ENCODE measurements around the gene SPATA6.
"Not testable (repeated sequence)": the region's sequence is repeated elsewhere in the genome, so short reads cannot be mapped to it uniquely, and the experiment has no call there.

Gene SPATA6

DNA sequence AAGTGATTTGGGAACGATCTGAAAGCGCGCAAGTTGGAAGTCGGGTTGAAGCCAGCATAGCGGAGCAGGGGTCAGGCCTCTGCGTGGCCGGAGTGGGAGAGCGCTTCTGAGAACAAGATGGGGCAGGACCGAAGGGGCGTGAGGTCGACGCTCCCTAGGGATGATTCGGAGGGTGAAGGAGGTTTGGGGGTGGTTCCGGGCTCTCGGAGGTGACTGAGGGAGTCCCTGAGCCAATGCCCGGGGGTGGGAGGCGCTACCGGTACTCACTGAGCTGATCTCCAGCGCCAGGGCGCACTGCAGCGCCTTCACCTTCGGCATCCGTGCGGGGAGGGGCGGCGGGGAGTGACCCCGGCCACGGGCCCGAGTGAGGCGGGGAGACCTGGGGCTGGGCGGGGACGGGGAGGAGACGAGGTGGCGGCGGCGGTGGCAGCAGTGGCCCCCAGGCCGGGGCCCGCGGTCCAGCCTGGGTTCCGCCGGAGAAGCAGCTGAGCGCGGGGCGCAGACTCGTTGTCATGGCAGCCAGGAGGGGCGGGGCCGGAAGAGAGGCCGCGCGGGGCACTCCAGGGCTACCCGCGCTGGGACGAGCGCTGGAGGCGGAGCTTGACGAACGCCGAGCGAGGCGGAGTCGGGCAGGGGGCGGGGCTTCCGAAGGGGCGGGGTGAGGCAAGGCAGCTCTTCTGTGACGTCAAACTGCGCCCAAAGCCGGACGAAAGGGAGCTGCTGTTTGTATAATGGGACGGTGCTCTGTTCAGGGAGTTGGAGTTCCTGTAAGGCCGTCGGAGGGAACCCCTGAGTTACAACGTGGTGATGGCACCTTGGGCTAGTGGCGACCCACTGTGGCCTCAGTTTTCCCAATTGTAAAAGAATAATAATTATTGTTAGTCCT, at the start of gene SPATA6:
Gene SPATA6 (minus strand): TSS at position 514 of the 886 bp plus-strand sequence. CDS start 196 bp downstream, at position 318.
- peak; percentile 93 for DNase-seq

DNA sequence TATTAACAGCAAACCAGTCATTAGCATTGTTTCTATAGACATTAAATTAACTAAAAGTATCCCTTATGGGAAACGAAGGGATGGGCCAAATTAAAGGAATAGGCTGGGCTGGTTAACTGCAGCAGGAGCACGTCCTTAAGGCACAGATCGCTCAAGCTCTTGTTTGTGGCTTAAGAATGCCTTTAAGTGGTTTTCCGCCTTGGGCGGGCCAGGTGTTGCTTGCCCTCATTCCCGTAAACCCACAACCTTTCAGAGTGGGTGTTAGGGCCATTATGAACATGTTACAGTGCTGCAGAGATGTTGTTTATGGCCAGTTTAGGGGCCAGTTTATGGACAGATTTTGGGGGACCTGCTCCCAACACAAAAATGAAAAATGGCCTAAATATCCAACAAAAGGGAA, 47.9 kb upstream of the SPATA6 start:
- not testable (repeated sequence) for DNase-seq

DNA sequence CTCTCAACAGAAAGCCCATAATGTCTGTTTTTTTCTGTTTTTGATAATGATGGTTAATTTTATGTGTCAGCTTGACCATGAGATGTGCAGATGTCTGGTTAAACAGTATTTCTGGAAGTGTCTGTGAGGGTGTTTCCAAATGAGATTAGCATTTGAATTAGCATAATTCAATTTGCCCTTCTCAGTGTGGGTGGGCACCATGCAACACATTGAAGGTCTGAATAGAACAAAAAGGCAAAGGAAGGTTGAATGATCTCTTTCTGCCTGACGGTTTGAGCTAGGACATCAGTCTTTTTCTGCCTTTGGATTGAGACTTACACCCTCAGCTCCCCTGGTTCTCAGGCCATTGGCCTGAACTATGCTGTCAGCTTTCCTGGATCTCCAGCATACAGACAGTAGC, 34.9 kb upstream of the SPATA6 start:
- no peak for DNase-seq

- DNase-seq, result no peak
Measured at GRCh38 chr1:48500541-48501450, 28.8 kb upstream of the SPATA6 start.

- DNase-seq, result no peak
Measured at GRCh38 chr1:48499211-48499735, 27.3 kb upstream of the SPATA6 start.

- DNase-seq, result peak; percentile 68
Measured at GRCh38 chr1:48498096-48498791, 26.2 kb upstream of the SPATA6 start.

DNA sequence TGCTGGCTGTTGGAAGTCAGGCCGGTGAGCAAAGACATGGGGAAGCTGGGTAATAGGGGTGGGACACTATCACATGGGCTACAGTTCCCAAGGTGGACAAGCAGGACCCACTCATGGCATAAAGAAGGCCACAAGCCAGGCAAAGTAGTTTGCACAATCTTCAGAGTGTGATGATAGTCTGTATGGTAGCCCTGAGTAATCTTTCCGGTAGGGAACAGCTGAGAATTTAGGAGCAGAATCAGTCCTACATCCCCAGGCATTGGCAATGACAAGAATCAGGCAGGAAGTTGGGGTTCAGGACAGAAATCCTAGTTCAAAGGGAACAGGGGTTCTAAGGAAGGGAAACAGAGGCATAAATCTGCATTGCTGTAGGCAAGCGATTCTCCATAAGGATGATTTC, 23.9 kb upstream of the SPATA6 start:
- no peak for DNase-seq

GRCh38 chr1:48495166-48495565, 23.2 kb upstream of the SPATA6 start:
- no peak for DNase-seq

- DNase-seq, result no peak
Measured at GRCh38 chr1:48493970-48494769, 22.2 kb upstream of the SPATA6 start.

- no peak for DNase-seq
Measured at GRCh38 chr1:48493041-48493440, 21.0 kb upstream of the SPATA6 start.

DNA sequence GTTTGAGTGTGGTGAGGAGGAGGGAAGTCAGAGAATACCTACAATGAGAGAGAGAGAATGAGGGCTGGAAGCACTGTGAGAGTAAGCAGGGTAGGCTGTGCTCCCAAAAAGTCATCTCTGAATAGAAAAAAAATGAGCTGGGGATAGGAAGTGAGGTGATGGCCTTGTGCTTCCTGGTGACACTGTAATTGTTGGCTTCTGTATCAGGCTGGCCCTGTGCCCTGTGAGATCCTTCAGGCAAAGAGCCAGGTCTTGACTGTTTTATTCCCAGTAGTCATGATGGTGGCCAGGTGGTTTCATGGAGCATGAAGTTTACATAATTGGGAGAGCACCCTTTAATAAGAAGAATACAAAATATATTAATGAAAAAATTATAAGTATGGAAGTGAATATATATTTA, 20.4 kb upstream of the SPATA6 start:
- DNase-seq, result no peak

DNA sequence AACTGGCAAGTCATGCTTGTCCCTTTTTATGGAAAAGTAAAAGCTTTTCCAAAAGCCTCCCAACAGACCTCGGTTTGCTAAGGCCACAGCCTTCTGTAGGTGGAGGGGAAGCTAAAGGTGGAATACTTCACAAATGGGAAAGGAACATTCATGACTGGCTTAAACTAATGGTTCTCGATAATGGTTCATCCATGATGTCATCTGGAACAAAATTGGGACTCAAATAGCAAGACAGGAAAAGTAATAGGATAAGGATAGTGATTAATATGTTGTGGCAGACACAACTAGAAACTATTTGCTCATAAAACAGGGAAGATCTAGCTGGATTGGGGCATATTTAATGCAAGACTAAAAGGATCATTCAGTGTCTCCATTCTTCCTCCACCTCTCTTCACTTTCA, 16.7 kb upstream of the SPATA6 start:
- no peak for DNase-seq

- DNase-seq, result no peak
Measured at GRCh38 chr1:48480504-48480903, 8.5 kb upstream of the SPATA6 start.

DNA sequence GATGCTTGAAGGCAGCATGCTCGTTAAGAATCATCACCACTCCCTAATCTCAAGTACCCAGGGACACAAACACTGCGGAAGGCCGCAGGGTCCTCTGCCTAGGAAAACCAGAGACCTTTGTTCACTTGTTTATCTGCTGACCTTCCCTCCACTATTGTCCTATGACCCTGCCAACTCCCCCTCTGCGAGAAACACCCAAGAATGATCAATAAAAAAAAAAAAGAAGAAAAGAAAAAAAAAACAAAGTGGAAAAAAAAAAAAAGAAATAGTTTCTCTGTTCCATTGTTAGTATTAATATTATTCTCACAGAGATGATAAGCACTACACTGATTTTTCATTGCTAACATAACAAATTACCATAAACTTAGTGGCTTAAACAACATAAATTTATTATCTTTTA, 8.0 kb upstream of the SPATA6 start:
- DNase-seq, result not testable (repeated sequence)

GRCh38 chr1:48472638-48473037, 634 bp upstream of the SPATA6 start:
- DNase-seq, result no peak

DNA sequence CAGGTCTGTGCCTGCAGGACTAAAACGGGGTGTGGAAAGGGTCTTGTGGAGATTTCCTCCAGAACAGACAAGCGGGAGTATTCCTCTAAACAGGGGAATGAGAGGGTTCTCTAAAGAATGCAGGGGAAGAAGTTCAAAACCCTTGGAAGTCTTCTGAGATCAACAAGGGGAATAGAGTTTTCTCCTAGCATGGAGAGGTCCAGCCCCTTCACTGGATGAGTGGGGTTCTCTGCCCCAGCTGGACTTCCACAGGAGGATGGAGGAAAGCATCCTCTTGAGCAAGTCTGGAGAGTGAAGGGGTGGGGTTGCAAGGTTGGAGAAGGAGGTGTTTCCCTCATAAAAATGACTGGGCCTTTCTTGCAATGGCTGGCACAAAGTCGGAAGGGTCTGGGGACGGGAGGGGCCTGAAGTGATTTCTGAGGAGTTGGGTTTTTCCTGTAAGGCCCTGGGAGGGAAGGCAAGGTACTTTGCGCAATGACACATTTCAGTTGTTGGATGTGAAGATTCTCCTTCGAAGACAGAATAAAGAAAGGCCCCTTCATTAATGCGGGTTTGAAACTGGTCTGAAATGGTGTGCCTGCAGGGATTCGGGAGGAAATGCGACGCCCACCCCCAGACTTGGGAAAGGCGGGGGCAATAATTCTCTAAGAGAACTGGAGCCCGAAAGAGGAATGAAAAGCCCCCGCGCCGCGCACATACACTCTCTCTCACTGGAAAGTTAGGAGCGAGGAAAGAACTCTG, 884 bp downstream of the SPATA6 start:
- DNase-seq, result no peak

GRCh38 chr1:48470481-48470855, 1.5 kb downstream of the SPATA6 start:
- no peak for DNase-seq

GRCh38 chr1:48469616-48470480, 2.2 kb downstream of the SPATA6 start:
- no peak for DNase-seq

DNA sequence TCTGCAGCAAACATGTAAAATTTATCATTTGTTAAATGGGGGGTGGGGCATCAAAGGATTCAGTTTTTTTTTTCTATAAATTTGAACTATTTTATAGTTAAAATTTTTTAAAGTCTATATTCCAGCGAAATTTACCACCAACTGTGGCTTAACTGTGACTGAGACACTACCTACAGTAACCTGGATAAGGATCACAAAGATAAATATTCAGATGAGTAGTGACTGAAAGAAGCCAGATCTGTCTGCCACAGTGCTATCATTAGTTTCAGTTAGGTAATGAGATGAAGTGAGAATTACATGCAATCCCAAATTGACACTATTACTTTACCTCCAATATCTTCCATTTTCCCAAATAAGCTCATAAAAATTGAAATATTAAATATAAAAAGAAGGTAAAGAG, 5.4 kb downstream of the SPATA6 start:
- no peak for DNase-seq

DNA sequence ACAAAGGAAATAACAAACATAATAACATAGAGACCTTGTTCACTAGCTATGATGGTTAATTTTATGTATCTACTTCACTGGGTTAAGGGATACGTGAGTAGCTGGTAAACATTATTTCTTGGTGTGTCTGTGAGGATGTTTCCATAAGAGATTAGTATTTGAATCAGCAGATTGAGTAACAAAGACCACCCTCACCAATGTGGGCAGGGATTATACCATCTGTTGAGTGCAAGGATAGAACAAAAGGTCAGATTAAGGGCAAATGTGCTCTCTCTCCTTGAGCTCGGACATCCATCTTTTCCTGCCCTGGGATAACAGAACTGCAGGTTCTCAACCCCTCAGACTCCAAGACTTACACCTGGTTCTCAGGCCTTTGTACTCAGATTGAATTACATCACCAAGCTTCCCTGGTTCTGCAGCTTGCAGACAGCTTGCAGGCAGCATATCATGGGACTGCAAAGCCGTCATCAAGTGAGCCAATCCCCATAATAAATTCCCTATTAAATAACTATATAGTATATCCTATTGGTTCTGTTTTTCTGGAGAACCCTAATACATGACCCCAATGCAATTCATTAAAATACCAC, 9.2 kb downstream of the SPATA6 start:
- no peak for DNase-seq

Data from activated CD8-positive, alpha-beta memory T cell treated with anti-CD3 and anti-CD28 coated beads, Interleukin-2, amount 50 U/mL, for 4 hours (primary cell).